NT2/D1 (cell line): ENCODE measurements around the gene SYK.

Experiments
- YY1 ChIP-seq: IDR thresholded peaks from 2 replicates; pipeline ENCODE4 v1.6.1; 2011; ENCODE audit not compliant: insufficient read length, insufficient read depth
- ZNF274 ChIP-seq: IDR thresholded peaks from 2 replicates; pipeline ENCODE4 v1.6.1; 2011; ENCODE audit warnings: mild to moderate bottlenecking, low read depth, low read length

DNA sequence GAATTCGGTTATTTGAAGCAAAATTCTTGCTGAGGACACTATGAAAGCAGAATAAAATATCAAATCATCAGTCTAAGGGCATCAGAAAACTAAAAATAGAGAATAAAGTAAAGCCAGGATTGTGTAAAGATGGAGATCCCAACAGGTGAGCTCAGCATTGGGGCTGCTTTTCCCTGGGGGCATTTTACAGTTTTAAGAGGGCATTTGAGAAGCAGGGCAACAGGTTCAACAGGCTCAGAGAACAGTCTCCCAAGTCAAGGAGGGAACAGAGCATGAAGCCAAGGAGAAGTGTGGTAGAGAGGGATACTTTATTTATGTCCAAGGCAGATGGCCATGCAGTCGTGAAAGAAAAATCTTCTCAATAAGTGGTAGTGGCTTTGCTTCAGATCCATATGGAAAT, 145.4 kb downstream of the SYK start:
- TF ChIP-seq YY1, result no peak
- TF ChIP-seq ZNF274, result no peak
